Parathyroid adenoma (tissue), 2 donors: ENCODE results near the gene RFTN1.
"Not testable (repeated sequence)": the region's sequence is repeated elsewhere in the genome, so short reads cannot be mapped to it uniquely, and the experiment has no call there.

Source experiments
- H2AFZ ChIP-seq: fragments of 300-600 bp; sonication (generic); one replicate; pipeline ENCODE4 v1.7.0; 2017; ENCODE audit warnings: antibody characterized with exemption, mild to moderate bottlenecking
- H3K27ac ChIP-seq: fragments of 300-600 bp; sonication (generic); one replicate; pipeline ENCODE4 v1.7.0; 2017
- H3K27me3 ChIP-seq: fragments of 300-600 bp; sonication (generic); one replicate; pipeline ENCODE4 v1.7.0; 2017; ENCODE audit warnings: low read length; ENCODE audit not compliant: control insufficient read depth, insufficient read depth
- H3K36me3 ChIP-seq: fragments of 300-600 bp; sonication (generic); one replicate; pipeline ENCODE4 v1.7.0; 2017; ENCODE audit warnings: low read length; ENCODE audit not compliant: control insufficient read depth, insufficient read depth
- H3K4me1 ChIP-seq: fragments of 300-600 bp; sonication (generic); one replicate; pipeline ENCODE4 v1.7.0; 2017; ENCODE audit warnings: control low read depth
- H3K4me2 ChIP-seq: fragments of 300-600 bp; sonication (generic); one replicate; pipeline ENCODE4 v1.7.0; 2017; ENCODE audit warnings: low read length
- H3K4me3 ChIP-seq: fragments of 300-600 bp; sonication (generic); one replicate; pipeline ENCODE4 v1.7.0; 2017; ENCODE audit warnings: low read depth, low read length
- H3K79me2 ChIP-seq: fragments of 300-600 bp; sonication (generic); one replicate; pipeline ENCODE4 v1.7.0; 2017; ENCODE audit warnings: control low read depth
- H3K9ac ChIP-seq: fragments of 300-600 bp; sonication (generic); one replicate; pipeline ENCODE4 v1.7.0; 2017; ENCODE audit warnings: mild to moderate bottlenecking
- H3K9me3 ChIP-seq: fragments of 300-600 bp; sonication (generic); one replicate; pipeline ENCODE4 v1.7.0; 2017; ENCODE audit warnings: low read length; ENCODE audit not compliant: control insufficient read depth
- CTCF ChIP-seq: fragments of 300-600 bp; sonication (generic); IDR thresholded peaks from one replicate; pipeline ENCODE4 v1.7.0; 2017; ENCODE audit warnings: antibody characterized with exemption, mild to moderate bottlenecking
- donor health status: primary hyperparathyroidism.

The RFTN1 gene

DNA sequence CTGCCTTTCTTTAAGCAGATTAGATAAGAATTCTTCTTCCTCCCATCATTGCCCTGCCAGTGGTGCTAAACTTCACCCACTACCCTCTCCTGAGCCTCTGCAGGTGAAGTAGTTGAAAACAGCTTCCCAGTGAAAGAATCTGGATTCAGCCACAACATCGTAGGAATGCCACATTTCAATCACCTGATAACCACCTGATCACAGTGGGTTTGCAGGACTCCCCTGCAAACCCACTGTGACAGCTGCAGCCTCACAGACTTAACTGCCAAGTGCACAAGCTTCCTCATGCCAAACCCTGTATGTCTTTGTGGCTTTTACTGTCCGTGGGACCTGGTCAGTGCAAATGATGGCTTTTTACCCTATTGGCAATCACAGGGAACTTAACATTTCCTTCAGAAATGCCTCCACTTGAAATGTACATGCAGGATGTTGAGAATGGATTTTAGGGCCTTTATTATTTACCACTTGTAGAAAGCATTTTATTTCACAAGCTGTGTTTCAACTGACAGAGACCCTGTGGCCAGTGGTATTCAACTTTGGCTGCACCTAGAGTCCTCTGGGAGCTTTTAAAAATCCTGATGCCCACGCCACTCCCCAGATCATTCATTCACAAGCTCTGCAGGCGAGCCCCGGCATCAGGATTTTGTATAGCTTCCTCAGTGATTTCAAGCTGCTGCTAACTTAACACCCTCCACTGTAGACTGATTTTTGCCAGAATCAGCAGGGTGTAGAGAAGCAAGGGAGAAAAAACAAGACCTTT is 199.4 kb downstream of the RFTN1 start:
- no peaks in the 10 kb centered on the region for H3K79me2 ChIP-seq
- no peaks in the 10 kb centered on the region for H3K27me3 ChIP-seq
- no peak overlapping the region for H2AFZ ChIP-seq
- no peak overlapping the region for H3K4me2 ChIP-seq
- TF ChIP-seq CTCF, result no peak
- H3K9me3 ChIP-seq, result no peaks in the 10 kb centered on the region
- H3K36me3 ChIP-seq, result no peaks in the 10 kb centered on the region
- no peak overlapping the region for H3K4me3 ChIP-seq
- no peaks in the 10 kb centered on the region for H3K4me1 ChIP-seq
- no peak overlapping the region for H3K27ac ChIP-seq
- H3K9ac ChIP-seq, result no peak overlapping the region

DNA sequence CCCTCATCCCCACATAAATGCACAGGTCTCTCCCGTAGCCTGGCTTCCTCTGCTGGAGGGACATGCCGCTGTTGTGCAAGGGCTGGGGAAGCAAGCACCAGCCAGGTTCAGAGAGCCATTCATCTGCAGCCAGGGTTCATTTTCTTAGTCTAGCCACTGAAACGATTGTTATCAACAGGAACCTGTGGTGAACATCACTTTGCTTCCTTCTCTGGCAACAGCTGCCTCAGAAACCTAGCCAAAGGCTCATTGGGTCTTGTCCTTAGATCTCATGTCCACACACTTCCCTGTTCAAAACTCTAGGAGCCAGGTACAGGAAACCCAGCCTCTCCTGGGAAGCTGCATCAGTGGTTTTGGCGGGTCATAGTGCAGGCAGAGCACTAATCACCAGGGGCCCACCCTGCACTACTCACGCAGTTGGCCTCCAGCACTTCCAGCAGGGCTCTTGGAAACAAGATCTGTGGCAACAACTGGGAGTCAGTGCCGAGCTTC is 201.5 kb downstream of the RFTN1 start:
- TF ChIP-seq CTCF, result no peak
- Histone ChIP-seq H3K9me3 (no peaks in the 10 kb centered on the region), H3K27me3 (no peaks in the 10 kb centered on the region), H3K4me1 (no peaks in the 10 kb centered on the region), H2AFZ (no peak overlapping the region), H3K79me2 (no peaks in the 10 kb centered on the region), H3K27ac (no peak overlapping the region), H3K36me3 (no peaks in the 10 kb centered on the region), H3K9ac (no peak overlapping the region), H3K4me3 (no peak overlapping the region), H3K4me2 (no peak overlapping the region)

GRCh38 chr3:16310486-16310885 is 203.0 kb downstream of the RFTN1 start:
- H3K36me3 ChIP-seq, H3K4me3 ChIP-seq, H3K27ac ChIP-seq, H3K4me2 ChIP-seq, H2AFZ ChIP-seq, H3K4me1 ChIP-seq, H3K9ac ChIP-seq, H3K27me3 ChIP-seq, H3K79me2 ChIP-seq, H3K9me3 ChIP-seq: not testable (repeated sequence)

DNA sequence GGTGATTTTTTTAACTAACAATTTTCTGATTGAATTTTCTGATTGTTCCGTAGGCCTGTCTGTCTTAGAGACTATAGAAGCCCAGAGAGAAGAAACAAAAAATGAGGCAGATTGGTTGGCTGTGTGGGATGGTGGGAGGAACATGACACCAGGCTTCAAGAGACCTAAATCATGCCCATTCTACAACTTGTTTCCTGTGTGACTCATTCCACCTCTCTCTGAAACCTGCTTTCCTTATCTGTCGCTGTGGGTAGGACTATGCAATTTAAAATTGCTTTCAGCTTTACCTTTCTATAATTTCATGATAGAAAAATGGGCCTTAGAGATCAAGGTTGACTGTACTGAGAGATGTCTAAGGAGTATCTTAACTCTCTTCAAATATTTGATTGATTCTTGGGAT is 203.9 kb downstream of the RFTN1 start:
- Histone ChIP-seq H3K27ac (no peak overlapping the region), H3K27me3 (no peaks in the 10 kb centered on the region), H3K4me3 (no peak overlapping the region), H3K9me3 (no peaks in the 10 kb centered on the region), H3K4me2 (no peak overlapping the region), H3K79me2 (no peaks in the 10 kb centered on the region), H3K9ac (no peak overlapping the region), H3K36me3 (no peaks in the 10 kb centered on the region), H3K4me1 (no peaks in the 10 kb centered on the region), H2AFZ (no peak overlapping the region)
- TF ChIP-seq CTCF, result no peak

GRCh38 chr3:16308727-16309126 is 204.8 kb downstream of the RFTN1 start:
- Histone ChIP-seq H3K79me2 (no peaks in the 10 kb centered on the region), H3K9me3 (no peaks in the 10 kb centered on the region), H3K4me2 (no peak overlapping the region), H3K4me1 (no peaks in the 10 kb centered on the region), H3K9ac (no peak overlapping the region), H3K36me3 (no peaks in the 10 kb centered on the region), H3K27me3 (no peaks in the 10 kb centered on the region), H2AFZ (no peak overlapping the region), H3K27ac (no peak overlapping the region), H3K4me3 (no peak overlapping the region)
- no peak for TF ChIP-seq CTCF
